NB4 (cell line): ENCODE measurements around the gene ZNF408.

Source experiments
- DNase-seq: peaks from one replicate; pipeline ENCODE4 v3.0.0; 2010; ENCODE audit warnings: low read depth
- H3K4me3 ChIP-seq: one replicate; pipeline ENCODE4 v1.5.1; 2011; ENCODE audit warnings: mild to moderate bottlenecking, low read depth, low read length, moderate library complexity
- MYC ChIP-seq: IDR thresholded peaks from 2 replicates; pipeline ENCODE4 v1.6.1; 2011; ENCODE audit warnings: low read depth, low read length
- POLR2A ChIP-seq: IDR thresholded peaks from 2 replicates; pipeline ENCODE4 v1.6.1; 2011; ENCODE audit warnings: mild to moderate bottlenecking; ENCODE audit not compliant: insufficient read length; ENCODE audit errors: extremely low read depth
- TF ChIP-seq, protein P1 (sequence below): IDR thresholded peaks from 2 replicates; pipeline ENCODE4 v1.6.1; 2011; ENCODE audit warnings: low read depth, low read length
- TF ChIP-seq, protein P2 (sequence below): IDR thresholded peaks from one replicate; pipeline ENCODE4 v1.5.1; 2012; ENCODE audit warnings: low read depth, low read length

Gene ZNF408

DNA sequence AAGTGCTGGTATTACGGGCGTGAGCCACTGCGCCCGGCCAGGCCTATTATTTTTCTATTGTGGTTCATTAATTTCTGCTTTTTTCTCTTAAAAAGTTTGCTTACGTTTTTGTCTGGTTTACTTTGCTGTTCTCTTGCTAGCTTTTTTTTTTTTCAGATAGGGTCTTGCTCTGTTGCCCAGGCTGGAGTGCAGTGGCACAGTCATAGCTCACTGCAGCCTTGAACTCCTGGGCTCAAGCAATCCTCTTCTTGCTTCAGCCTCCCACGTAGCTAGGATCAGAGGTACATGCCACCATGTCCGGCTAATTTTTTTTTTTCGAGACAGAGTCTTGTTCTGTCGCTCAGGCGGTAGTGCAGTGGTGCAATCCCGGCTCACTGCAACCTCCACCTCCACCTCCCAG, 36.9 kb downstream of the ZNF408 start:
- H3K4me3 ChIP-seq, result no peak overlapping the region
- TF ChIP-seq POLR2A (no peak), MYC (no peak)
- TF ChIP-seq, protein P1, sequence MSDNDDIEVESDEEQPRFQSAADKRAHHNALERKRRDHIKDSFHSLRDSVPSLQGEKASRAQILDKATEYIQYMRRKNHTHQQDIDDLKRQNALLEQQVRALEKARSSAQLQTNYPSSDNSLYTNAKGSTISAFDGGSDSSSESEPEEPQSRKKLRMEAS, result no peak
- TF ChIP-seq, protein P2, sequence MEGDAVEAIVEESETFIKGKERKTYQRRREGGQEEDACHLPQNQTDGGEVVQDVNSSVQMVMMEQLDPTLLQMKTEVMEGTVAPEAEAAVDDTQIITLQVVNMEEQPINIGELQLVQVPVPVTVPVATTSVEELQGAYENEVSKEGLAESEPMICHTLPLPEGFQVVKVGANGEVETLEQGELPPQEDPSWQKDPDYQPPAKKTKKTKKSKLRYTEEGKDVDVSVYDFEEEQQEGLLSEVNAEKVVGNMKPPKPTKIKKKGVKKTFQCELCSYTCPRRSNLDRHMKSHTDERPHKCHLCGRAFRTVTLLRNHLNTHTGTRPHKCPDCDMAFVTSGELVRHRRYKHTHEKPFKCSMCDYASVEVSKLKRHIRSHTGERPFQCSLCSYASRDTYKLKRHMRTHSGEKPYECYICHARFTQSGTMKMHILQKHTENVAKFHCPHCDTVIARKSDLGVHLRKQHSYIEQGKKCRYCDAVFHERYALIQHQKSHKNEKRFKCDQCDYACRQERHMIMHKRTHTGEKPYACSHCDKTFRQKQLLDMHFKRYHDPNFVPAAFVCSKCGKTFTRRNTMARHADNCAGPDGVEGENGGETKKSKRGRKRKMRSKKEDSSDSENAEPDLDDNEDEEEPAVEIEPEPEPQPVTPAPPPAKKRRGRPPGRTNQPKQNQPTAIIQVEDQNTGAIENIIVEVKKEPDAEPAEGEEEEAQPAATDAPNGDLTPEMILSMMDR, result no peak
- DNase-seq, result no peak

DNA sequence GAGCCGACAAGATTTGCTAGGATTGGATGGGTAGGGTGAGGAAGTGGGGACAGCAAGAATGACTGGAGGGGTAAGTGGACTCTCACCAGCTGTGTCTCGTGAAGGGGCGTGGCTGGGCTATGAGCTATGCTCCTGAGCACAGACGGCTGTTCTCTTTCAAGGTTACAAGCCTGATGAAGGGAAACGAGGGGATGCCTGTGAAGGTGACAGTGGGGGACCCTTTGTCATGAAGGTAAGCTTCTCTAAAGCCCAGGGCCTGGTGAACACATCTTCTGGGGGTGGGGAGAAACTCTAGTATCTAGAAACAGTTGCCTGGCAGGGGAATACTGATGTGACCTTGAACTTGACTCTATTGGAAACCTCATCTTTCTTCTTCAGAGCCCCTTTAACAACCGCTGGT, 38.1 kb downstream of the ZNF408 start:
- DNase-seq, result no peak
- no peak overlapping the region for H3K4me3 ChIP-seq
- TF ChIP-seq, protein P2, result no peak
- TF ChIP-seq MYC (no peak), POLR2A (no peak)
- TF ChIP-seq, protein P1, result no peak

DNA sequence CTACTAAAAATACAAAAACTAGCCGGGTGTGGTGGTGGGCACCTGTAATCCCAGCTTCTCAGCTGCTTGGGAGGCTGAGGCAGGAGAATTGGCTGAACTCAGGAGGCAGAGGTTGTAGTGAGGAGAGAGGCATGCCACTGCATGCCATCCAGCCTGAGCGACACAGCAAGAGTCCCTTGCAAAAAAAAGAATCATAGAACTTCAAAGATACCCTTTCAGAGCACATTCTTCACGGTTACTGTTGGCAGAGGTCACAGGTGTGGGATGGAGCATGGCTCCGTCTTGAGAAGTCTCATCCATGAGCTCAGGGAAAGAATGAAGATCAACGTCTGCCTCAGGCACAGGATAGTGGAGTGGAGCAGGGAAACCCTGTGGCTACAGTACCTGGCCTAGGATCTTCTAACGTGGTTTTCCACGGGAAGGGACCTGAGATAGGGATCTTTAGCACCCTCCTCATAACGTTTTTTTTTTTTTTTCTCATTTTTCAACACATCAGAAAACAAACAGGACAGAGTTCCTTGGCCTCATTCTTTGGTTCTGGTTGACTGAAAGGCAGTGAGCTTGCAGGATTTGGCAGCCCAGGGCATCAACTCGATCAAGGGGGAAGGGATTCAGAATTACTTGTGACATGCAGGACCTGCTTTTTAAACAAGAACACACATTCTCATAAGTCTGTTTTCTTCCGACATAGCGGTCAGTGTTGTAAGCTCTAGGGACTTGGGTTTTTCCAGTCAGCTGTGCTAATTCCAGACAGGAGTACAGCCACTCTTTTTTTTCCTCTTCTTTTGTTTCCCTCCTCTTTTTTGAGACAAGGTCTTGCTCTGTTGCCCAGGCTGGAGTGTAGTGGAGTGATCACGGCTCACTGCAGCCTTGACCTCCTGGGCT, 41.0 kb downstream of the ZNF408 start:
- no peak for DNase-seq
- TF ChIP-seq, protein P2, result no peak
- TF ChIP-seq, protein P1, result no peak
- no peak for TF ChIP-seq MYC
- TF ChIP-seq POLR2A, result no peak
- H3K4me3 ChIP-seq, result no peak overlapping the region

DNA sequence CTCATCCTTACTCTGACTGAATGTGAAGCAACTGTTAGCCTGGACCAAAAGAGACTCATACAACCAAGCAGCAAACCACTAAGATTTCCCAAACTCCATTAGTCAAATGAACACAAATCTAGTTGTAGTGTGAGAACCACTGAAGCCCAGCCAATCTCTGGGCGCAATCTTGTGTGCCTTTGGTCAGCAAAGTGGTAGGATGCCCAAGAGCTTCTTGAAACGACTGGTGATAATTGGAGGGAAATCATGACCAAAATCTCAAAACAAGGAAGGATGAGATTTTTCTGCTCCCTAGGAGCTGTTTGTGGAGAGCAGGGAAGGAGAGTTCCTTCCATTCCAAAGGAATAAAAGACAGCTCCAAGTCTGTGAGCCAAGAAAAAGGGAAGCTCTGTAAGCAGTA, 42.2 kb downstream of the ZNF408 start:
- no peak for TF ChIP-seq MYC
- TF ChIP-seq, protein P2, result no peak
- TF ChIP-seq, protein P1, result no peak
- no peak for TF ChIP-seq POLR2A
- DNase-seq, result no peak
- no peak overlapping the region for H3K4me3 ChIP-seq

DNA sequence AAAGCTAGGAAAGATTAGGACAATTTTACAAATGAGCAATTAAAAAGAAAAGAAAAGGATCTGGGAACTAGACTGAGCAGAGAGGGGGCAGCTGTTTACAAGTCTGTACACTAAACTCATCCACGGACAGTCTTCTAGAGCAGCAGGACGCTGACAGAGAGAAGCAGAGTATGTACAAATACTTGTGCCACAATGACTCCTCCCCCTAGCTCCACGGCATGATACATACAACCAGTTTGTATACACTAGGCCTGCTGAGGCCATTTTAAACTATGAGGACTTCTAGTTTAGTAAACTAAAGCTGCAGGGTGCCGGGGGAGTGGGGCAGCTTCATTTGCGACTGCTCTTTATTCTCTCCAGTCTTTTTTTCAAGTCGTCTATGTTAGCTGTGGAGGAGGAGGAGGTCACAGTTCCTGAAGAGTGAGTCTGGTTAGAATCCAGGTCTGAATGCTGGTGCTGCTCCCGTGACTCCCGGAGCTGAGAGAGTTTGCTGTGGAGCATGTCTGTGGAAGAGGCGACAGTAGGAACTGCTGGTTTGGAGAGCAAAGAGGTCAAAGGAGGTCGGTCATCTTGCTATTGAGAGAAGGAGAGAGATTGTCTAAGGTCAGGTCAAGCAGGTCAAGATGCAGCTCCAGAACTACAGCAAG, 43.0 kb downstream of the ZNF408 start:
- H3K4me3 ChIP-seq, result no peak overlapping the region
- TF ChIP-seq, protein P2, result no peak
- TF ChIP-seq MYC (no peak), POLR2A (no peak)
- TF ChIP-seq, protein P1, result no peak
- no peak for DNase-seq
